GM18498 (cell line): Measurements from ENCODE around the gene PGF.
A peak's percentile ranks its signal among the peaks of the same experiment; 100 is the strongest.

ENCODE experiments used
- ATAC-seq: cut with Tn5 transposase; IDR thresholded peaks from one replicate; pipeline ENCODE4 v1.9.1; 2021; ENCODE audit warnings: mild to moderate bottlenecking, moderate library complexity; ENCODE audit not compliant: unreplicated experiment

The PGF gene

GRCh38 chr14:74905595-74906142 lies 49.7 kb downstream of the PGF start:
- peak; percentile 51 for ATAC-seq

- ATAC-seq, result no peak
Measured at GRCh38 chr14:74904635-74905503, 50.5 kb downstream of the PGF start.

- ATAC-seq, result no peak
Measured at GRCh38 chr14:74902941-74903705, 52.3 kb downstream of the PGF start.

- no peak for ATAC-seq
Measured at GRCh38 chr14:74898694-74899093, 56.7 kb downstream of the PGF start.

GRCh38 chr14:74898083-74898482 lies 57.3 kb downstream of the PGF start:
- ATAC-seq, result no peak

- no peak for ATAC-seq
Measured at GRCh38 chr14:74897642-74898041, 57.8 kb downstream of the PGF start.

- no peak for ATAC-seq
Measured at GRCh38 chr14:74896400-74896799, 59.0 kb downstream of the PGF start.

GRCh38 chr14:74893614-74894091 lies 61.7 kb downstream of the PGF start:
- ATAC-seq, result peak; percentile 62

- ATAC-seq, result no peak
Measured at GRCh38 chr14:74892745-74893144, 62.7 kb downstream of the PGF start.

- no peak for ATAC-seq
Measured at GRCh38 chr14:74891870-74892269, 63.5 kb downstream of the PGF start.
